ENCODE data around the gene TNF.
A peak's percentile ranks its signal among the peaks of the same experiment; 100 is the strongest.

The TNF gene

DNA sequence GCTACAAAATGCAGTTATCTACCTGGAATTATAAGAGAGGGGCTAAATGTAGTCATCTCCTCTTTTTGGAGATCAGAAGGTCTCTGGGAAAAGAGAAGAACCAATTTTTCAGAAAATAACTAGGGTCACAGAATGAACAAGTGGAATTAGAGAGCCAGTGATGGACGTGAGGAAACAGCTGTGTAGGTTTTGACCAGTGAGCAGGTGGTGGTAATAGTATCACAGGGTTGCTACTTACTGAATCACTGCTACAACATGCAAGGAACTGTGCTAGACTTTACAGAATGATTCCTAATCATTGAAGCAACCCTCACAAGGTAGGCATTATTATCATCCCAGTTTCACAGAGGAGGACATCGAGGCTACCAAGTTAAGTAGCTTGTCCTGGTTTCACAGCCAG is 30.7 kb upstream of the TNF start:
- DNase-seq: no peak

DNA sequence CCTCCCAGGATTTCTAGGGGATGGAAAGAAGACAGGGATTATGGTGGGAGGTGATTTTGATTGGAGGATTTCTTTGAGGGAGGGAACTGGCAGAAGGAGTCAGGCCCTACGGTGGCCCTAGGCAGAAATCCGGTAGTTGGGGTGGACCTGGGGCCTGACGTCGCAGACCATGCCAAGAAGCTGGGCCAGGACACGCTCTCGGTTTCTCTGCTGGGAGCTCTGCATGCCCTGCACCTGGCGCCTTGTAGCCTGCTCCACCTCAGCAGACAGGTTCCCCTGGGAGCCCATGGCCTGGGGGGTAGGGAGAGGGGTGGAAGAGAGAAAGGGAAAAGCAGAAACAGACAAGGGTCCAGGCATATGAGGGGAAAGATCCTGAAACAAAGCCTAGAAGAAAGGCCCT is 30.1 kb upstream of the TNF start:
- no peak for DNase-seq

DNA sequence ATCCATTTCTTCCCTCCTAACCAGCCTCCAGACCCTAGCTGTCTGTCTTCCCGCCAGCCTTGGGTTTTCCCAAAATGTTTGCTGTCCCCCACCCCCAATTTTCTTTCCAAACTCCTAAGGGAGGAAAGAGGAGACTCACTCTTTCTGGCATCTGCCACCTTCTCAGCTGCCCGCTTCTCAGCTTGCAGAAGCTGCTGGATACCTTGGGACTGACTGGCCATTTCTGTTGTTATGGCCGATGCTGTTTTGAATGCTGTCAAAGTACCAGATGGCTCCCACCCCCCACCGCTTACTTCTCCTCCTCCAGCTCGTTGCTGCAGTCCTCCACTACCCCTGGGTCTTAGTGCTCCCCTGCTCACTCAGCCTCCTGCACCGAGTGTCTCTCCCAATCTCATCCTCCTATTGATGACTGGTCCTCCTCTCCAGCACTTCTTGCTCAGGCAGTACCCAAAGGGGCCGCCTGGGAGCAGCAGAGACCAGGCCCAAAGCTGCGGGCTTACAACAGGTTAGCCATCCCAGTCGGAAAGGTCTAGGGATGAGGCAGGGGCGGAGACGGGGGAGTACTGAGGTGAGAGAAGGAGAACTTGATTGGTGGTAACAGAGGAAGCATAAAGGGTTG is 28.9 kb upstream of the TNF start, which contains the start of gene ATP6V1G2:
TSS of gene ATP6V1G2 (minus strand) at position 270 of the 619 bp plus-strand sequence. CDS start at position 221, 49 bp downstream.
- DNase-seq: peak; percentile 62 to 83 (median 76)

DNA sequence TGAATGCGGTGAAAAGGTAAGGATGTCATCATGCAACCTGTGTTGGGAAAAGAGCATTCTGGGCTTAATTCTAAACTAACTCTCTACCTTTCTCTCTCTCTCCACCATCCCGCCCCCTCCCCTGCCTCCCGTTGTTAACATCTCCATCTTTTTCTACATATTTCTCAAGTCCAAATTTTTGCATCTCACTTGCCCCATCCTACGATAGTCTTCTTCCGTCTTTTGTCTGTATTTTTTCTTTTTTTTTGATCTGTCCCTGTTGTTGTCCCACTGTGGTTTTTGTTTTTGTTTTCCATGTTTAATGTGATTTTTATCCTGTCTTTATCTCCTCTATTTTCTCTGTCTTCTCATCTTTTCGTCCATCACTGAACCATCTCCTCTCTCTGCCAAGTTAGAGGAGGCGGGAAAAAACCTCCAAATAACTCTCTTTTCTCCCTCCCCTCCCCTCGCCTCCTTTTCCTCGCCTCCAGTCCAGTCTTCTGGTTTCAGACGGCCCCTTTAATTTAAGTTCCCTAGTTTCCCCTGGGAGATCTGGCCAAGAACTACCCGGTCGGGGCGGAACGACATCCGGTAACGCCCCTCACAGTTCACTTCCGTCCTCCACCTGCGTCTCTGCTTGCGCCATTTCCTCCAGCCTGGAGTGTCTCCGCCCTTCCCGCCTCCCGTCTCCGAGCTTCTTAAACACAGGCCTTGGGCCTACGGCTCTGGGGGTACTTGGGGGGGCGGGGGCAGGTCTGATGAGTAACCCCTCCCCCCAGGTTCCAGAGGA is 28.2 kb upstream of the TNF start, which contains the start of gene NFKBIL1:
TSS of gene NFKBIL1 (plus strand) at position 651 of the 769 bp plus-strand sequence. CDS start at position 738, 87 bp downstream.
- peak; percentile 78 to 86 (median 80) for DNase-seq

DNA sequence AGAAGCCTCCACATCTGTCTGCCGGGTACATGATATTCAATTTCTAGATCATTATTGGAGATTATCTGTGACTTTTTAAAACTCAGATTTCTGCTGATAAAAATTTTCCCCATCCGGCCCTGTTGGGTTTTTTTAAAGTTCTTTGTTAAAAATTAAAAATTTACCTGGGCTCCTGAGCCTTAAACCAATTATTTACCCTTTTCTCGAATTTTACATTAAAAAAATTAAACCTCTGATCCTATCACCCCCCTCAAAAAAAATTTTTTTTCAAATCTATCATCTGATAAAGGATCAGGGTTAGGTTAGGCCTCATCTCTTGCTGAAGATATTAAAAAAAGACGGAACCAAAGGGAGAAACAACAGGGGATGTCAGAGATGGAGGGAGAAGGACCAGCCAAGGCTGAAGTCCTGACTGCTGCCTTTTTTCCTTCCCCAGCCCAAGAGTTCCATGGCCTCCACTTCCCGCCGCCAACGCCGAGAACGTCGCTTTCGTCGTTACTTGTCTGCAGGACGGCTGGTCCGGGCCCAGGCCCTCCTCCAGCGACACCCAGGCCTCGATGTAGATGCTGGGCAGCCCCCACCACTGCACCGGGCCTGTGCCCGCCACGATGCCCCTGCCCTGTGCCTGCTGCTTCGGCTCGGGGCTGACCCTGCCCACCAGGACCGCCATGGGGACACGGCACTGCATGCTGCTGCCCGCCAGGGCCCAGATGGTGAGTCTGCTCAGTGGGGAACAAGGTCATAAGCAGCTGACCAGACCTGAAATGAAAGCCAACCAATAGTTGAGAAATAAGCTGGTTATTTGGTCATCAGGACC is 27.4 kb upstream of the TNF start:
- DNase-seq: no peak

DNA sequence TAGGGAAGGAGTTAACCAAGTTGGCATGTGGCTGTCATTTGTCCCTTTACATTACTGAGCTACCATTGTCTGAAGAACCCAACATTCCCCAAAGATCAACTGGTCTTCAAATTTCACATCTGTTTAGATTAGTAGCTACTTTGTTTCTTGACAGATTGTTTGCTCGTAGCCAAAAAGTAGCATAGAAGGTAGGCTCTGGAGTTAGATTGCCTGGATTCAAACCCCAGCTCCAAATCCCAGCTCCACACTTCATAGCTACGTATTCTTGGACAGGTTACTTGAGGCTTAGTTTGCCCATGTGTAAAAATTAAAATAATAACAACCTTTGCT is 26.9 kb upstream of the TNF start:
- DNase-seq: no peak

DNA sequence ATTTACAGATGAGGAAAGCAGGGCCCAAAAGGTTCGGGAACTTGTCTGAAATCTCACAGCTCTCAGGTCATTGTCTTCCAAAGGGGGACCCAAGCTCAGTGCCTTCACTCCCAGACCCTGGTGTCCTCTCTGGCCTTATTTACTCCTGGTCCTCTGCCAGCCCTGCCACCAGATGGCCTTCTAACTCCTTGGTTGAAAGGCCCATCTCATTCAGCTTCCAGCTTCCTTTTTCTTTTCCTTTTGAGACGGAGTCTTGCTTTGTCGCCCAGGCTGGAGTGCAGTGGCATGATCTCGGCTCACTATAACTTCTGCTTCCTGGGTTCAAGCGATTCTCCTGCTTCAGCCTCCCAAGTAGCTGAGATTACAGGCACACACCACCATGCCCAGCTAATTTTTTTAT is 24.0 kb upstream of the TNF start:
- DNase-seq: peak; percentile 37 to 65 (median 56)

DNA sequence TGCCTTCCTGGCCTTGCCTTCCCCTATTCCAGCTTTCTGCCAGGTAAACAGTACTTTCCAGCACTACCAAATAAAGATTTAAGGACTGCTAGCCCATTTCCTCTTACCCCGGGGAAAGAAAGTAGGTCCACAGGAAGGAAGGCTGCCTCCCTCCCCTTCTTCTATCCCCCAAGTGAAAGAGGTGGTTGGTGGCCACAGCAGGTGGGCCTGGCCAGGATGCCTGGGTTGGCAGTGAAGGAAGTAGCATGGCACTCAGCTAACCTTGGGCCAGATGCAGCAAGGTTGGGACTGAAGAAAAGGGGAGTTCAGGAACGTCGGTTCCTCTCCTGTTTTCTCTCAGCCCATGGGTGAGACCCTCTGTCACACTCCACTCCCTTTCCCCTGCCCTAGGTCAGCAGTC is 19.1 kb upstream of the TNF start:
- DNase-seq: no peak

DNA sequence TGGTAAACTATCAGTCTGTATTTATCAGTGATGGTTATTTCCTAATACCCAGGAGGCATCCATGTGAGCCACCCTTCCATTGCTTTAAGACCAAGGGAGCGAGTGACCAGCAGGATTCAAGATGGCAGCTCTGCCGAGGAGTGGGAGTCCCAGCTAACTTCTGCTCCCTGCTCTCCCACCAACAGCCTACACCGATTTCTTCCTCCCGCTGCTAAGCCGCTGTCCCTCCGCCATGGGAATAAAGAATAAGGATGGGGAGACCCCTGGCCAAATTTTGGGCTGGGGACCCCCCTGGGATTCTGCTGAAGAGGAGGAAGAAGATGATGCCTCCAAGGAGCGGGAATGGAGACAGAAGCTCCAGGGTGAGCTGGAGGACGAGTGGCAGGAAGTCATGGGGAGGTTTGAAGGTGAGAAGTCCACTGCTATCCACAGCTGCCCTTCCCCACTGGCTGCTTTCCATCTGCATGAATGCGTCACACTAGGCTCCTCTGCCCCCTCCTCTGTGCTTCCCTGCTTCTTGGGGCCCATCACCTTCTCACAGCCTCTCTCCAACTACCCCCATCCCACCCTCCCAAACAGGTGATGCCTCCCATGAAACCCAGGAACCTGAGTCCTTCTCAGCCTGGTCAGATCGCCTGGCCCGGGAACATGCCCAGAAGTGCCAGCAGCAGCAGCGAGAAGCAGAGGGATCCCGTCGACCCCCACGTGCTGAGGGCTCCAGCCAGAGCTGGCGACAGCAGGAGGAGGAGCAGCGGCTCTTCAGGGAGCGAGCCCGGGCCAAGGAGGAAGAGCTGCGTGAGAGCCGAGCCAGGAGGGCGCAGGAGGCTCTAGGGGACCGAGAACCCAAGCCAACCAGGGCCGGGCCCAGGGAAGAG is 17.7 kb upstream of the TNF start:
- no peak for DNase-seq

DNA sequence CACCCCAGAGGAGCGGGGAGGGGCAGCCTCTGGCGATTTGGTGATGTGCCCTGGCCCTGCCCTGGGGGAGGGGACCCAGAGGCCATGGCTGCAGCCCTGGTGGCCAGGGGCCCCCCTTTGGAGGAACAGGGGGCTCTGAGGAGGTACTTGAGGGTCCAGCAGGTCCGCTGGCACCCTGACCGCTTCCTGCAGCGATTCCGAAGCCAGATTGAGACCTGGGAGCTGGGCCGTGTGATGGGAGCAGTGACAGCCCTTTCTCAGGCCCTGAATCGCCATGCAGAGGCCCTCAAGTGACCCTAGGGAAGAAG is 17.1 kb upstream of the TNF start:
- no peak for DNase-seq

DNA sequence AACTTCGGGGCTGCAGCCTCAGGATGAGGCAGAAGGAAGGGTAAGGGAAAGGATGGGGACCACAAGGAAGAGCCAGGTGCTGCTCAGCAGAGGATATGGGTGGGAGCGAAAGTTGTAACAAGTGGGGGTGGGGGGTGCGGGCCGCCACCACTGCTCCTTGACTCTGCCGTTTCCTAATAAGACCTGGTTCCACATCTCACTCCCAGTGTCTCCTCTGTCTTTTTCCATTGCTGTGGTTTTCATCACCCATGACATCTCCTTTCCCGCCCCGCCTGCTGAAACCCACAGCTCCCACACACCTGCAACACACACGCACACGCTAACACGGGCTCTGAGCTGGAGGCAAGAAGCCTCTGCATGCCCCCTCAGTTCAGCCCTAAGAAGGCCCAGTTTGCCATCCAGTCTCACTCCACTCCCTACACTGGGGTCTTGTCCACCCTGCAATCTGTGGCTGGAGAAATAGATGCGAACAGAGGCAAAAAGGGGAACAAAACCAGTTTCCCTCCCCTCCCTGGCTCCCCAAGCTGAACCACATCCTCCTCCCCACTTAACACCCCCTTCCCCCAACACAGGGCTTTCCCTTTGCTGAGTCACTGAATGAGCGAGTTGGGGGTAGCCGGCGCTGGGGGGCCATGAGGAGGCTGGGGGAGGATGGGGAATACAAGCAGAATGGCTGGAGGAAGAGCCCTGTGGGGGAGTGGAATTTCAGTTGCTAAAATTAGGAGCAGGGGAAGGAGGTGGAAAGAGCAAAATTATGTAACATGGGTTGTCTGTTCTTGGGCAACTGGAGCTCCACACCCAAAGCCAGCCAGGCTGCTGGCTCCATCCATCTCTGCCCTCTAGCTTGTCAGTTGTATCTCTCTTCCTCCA is 16.5 kb upstream of the TNF start:
- DNase-seq: peak; percentile 21 to 56 (median 40)

DNA sequence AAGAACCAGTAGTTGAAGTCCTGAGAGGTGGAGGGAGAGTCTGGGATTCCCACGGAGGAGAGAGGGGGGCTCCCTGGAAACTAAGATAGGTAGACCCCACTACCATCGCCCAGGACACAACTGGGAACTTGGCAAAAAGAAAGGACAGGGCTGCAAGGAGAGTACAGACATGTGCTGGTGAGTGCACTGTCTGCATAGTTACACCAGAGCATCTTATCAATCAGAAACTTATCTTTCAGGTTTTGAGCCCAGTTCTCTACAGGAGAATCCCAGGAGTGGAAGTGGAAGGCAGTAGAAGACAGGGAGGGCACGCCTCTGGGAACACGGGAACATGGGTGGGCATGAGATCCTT is 15.8 kb upstream of the TNF start:
- no peak for DNase-seq

DNA sequence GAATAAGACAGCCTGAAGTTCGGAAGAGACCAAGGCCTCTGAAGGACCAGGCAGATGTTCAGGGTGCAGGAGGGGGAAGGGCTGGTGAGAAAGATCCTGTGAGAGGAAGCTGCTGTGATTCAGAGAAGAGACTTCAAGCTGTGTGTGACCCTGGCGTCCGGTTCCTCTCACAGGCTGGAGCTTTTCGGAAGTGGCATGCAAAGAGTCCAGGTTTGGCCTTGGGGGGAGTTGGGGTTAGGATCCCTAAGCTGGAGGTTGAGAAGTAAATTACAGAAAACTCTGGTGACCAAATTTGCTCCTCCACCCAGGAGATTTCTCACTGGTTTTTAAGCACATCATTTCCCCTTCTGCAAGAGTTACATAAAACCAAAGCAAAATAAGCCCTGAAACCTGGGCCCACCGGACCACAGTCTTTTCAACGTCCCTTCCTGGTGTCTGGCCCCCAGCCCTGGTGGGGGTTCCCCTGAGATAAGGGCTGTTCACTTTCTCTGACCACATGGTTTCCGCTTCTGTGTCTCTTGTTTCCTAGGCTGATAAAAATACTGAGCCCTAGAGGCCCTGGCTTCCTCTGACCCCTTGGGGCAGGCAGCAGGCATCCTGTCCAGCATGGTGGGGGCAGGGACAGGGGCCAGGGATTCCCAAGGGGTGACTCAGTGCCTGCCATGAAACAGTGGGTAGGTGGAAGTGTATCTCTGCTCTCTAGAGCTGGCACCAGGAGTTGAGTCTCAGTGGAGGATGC is 15.2 kb upstream of the TNF start:
- peak in 2 of 6 experiments; percentile 8 to 39 for DNase-seq

DNA sequence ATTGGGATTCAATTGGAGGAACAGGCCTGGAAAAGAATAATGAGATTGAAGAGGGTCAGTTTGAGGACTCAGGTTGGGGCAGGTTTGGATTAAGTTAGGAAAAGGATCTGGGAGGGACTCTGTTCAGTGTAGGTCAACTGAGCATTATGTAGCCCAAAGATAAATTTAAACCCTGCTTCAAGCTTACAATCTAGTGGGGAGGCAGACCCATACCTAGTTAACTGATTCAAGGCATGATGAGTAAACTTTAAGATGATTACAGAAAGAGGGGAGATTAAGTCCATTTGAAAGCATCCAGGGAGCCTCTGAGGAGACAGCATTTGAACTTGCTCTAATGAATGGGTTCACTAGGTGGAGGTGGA is 14.7 kb upstream of the TNF start:
- DNase-seq: no peak

DNA sequence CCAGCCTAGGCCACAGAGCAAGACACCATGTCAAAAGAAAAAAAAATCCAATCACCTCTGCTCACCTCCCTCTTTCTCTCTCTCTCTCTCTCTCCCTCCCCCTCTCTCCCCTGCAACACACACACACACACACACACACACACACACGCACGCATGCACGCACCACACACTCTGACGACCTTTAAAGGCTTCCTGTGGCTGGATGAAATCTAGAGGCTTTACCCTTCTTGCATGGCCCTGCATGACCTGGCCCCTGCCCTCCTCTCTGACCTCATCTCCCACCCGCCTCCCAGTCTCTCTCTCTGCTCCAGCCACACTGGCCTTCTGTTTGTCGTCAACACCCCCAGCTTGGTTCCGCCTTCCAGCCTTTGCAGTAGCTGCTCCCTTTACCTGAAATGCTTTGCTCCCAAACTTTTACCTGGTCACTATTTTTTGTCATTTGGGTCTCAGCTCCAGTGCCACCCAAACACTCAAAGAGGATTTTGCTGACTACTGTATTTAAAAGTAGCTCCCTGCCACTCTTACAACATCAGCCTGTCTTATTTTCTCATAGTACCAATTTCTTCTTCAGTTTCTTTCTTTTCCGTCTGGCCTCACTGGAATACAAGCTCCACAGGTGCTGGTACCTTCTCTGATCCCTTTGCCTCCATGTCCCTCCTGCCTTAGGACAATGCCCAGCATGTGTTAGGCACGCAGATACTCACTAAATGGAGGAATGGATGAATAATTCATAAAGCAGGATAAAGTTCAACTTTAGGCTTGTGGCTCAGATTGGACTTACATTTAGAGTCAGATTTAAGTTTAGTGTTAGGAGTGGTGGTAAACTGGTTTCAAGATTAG is 7.6 kb upstream of the TNF start:
- DNase-seq: peak in 2 of 6 experiments; percentile 31 to 38

DNA sequence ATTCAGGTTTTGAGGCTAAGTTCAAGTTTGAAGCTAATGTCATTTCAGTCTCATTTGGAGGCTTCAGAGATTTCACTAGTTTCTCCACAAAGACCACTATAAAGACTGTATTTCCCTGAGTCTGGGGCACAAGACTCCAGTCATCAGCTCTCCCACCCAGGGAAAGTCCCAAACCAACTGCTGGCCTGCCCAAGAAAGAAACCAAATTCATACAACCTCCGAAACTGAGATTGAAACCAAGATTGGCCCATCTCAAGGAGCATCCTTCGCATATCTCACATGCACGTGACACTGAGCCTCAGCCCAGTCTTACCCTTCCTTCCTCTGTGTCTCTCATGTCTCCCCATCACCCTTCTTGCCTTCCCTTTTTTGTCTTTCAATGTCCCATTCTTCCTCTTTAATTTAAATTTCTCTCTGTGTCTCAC is 6.8 kb upstream of the TNF start:
- peak; percentile 24 to 69 (median 63) for DNase-seq

DNA sequence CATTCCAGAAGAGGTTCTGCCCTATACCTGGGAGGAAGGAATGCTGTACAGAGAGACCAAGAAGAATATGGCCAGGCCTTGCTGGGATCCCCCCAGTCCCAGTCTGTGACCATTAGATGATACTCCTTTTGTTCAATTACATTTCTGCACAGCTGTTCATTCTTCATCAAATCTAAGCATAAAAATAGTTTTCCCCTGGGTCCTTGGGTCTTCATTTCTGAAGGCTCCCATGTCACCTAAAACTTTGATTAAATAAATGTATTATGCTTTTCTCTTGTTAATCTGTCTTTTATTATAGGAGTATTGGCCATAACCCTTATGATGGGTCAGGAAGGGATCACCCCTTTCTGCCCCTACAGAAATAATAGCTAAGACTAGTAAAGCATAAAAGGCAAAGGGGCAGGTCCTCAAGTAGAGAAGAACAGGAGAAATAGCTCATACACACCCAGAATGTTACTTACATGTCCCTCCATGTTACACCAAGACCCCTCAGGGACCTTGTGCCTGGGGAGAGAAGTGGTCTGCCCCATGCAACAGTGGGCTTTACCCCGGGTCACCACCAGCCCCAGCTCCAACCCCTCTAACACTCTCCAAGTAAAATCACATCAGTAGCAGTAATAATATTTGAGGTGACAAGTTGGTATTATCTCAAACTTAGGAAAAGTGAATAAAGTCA is 5.4 kb upstream of the TNF start:
- no peak for DNase-seq

DNA sequence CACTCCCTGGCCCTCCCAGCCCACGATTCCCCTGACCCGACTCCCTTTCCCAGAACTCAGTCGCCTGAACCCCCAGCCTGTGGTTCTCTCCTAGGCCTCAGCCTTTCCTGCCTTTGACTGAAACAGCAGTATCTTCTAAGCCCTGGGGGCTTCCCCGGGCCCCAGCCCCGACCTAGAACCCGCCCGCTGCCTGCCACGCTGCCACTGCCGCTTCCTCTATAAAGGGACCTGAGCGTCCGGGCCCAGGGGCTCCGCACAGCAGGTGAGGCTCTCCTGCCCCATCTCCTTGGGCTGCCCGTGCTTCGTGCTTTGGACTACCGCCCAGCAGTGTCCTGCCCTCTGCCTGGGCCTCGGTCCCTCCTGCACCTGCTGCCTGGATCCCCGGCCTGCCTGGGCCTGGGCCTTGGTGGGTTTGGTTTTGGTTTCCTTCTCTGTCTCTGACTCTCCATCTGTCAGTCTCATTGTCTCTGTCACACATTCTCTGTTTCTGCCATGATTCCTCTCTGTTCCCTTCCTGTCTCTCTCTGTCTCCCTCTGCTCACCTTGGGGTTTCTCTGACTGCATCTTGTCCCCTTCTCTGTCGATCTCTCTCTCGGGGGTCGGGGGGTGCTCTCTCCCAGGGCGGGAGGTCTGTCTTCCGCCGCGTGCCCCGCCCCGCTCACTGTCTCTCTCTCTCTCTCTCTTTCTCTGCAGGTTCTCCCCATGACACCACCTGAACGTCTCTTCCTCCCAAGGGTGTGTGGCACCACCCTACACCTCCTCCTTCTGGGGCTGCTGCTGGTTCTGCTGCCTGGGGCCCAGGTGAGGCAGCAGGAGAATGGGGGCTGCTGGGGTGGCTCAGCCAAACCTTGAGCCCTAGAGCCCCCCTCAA is 3.1 kb upstream of the TNF start, which contains the start of gene LTA:
TSS of gene LTA (plus strand) at position 249 of the 871 bp plus-strand sequence. CDS start at position 703, 454 bp downstream.
- peak; percentile 70 to 90 (median 78) for DNase-seq

Data from stimulated activated naive CD4-positive, alpha-beta T cell (primary cell).